ENCODE data around the gene RXFP1.

The RXFP1 gene

GRCh38 chr4:158529505-158529904, 7.8 kb downstream of the RXFP1 start:
- H3K9me3 ChIP-seq (ENCODE audit: control insufficient read depth, low read length) = no peaks in the 10 kb centered on the region
- H3K36me3 ChIP-seq (ENCODE audit: control insufficient read depth, insufficient read depth, low read length) = no peaks in the 10 kb centered on the region
- 71 to 94% methylated on average over 1 of the region's 1 CpG for WGBS, 2 experiments (ENCODE audit: insufficient coverage in 2 of 2)
- H3K4me1 ChIP-seq (ENCODE audit: control insufficient read depth, insufficient read depth, low read length, poor library complexity, severe bottlenecking) = no peaks in the 10 kb centered on the region
- H3K27ac ChIP-seq (ENCODE audit: low read depth, low read length, severe bottlenecking) = no peak overlapping the region
- H3K4me3 ChIP-seq (ENCODE audit: extremely low read depth, insufficient read depth, low read length, poor library complexity, severe bottlenecking) = no peak overlapping the region

- 80% methylated on average over 1 of the region's 2 CpGs; no CpG with 5 or more reads in 1 of the 2 experiments for WGBS, 2 experiments (ENCODE audit: insufficient coverage in 2 of 2)
- H3K4me3 ChIP-seq (ENCODE audit: extremely low read depth, insufficient read depth, low read length, poor library complexity, severe bottlenecking) = no peak overlapping the region
- H3K4me1 ChIP-seq (ENCODE audit: control insufficient read depth, insufficient read depth, low read length, poor library complexity, severe bottlenecking) = no peaks in the 10 kb centered on the region
- no peak overlapping the region for H3K27ac ChIP-seq (ENCODE audit: low read depth, low read length, severe bottlenecking)
- H3K9me3 ChIP-seq (ENCODE audit: control insufficient read depth, low read length) = no peaks in the 10 kb centered on the region
- no peaks in the 10 kb centered on the region for H3K36me3 ChIP-seq (ENCODE audit: control insufficient read depth, insufficient read depth, low read length)
Measured at GRCh38 chr4:158530381-158530780, 8.7 kb downstream of the RXFP1 start.

- Histone ChIP-seq H3K9me3 (ENCODE audit: control insufficient read depth, low read length) (no peaks in the 10 kb centered on the region), H3K27ac (ENCODE audit: low read depth, low read length, severe bottlenecking) (no peak overlapping the region), H3K36me3 (ENCODE audit: control insufficient read depth, insufficient read depth, low read length) (no peaks in the 10 kb centered on the region), H3K4me3 (ENCODE audit: extremely low read depth, insufficient read depth, low read length, poor library complexity, severe bottlenecking) (no peak overlapping the region), H3K4me1 (ENCODE audit: control insufficient read depth, insufficient read depth, low read length, poor library complexity, severe bottlenecking) (no peaks in the 10 kb centered on the region)
- WGBS, 2 experiments (ENCODE audit: insufficient coverage in 2 of 2) = 74% methylated on average over 6 of the region's 6 CpGs
Measured at GRCh38 chr4:158530898-158531297, 9.2 kb downstream of the RXFP1 start.

DNA sequence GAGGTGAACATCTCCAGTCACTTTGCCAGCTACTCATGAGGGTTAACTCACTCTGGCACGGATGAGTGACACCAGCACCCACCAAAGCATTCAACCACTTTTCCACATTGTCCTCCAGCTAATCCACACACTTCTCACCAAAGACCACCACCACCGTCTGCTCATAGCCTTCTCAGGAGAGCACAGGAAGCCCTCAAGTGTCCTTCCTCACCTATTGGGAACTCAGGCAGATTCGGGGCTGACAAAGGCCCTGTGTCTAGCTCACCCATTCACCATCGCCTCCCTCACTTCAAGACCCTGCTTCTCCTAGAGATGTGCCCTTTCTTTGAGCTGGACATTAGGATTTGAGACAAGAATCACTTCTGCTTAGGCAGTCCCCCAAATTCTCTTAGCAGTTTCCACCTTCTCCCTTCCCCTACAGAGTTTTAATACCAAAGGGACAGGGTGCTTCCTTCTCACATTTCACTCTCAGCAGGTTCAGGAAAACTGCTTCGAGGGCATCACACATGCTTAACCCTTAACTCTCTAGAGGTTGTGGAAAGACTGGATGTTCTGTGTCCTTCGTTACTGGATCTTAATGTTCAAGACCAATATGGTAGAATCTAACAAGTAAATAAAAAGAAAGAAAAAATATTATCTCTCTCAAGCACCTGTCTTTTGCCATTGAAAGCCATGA, 11.0 kb downstream of the RXFP1 start:
- Histone ChIP-seq H3K4me1 (ENCODE audit: control insufficient read depth, insufficient read depth, low read length, poor library complexity, severe bottlenecking) (no peaks in the 10 kb centered on the region), H3K4me3 (ENCODE audit: extremely low read depth, insufficient read depth, low read length, poor library complexity, severe bottlenecking) (no peak overlapping the region), H3K27ac (ENCODE audit: low read depth, low read length, severe bottlenecking) (no peak overlapping the region), H3K36me3 (ENCODE audit: control insufficient read depth, insufficient read depth, low read length) (no peaks in the 10 kb centered on the region), H3K9me3 (ENCODE audit: control insufficient read depth, low read length) (no peaks in the 10 kb centered on the region)
- WGBS, 2 experiments (ENCODE audit: insufficient coverage in 2 of 2) = 59 to 89% methylated on average over 3 to 4 of the region's 6 CpGs

DNA sequence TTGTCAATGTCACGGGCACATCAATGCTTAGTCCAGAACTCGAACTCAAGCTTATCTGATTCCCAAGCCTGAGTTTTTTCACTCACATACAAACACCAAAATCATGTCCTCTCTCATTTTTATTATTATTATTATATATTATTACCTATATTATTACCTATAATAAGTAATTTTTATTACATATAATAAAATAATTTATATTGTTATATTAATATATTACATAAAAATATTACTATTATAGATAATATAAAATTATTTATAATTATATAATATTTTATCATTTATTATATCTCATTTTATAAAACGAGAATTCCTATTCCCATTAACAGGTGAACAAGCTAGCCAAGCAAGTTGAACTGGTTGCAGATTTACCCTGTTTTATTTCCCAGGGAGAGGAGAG, 13.0 kb downstream of the RXFP1 start:
- no peaks in the 10 kb centered on the region for H3K9me3 ChIP-seq (ENCODE audit: control insufficient read depth, low read length)
- WGBS, 2 experiments (ENCODE audit: insufficient coverage in 2 of 2) = 90% methylated on average over 2 of the region's 3 CpGs; no CpG with 5 or more reads in 1 of the 2 experiments
- no peaks in the 10 kb centered on the region for H3K4me1 ChIP-seq (ENCODE audit: control insufficient read depth, insufficient read depth, low read length, poor library complexity, severe bottlenecking)
- no peak overlapping the region for H3K27ac ChIP-seq (ENCODE audit: low read depth, low read length, severe bottlenecking)
- no peak overlapping the region for H3K4me3 ChIP-seq (ENCODE audit: extremely low read depth, insufficient read depth, low read length, poor library complexity, severe bottlenecking)
- H3K36me3 ChIP-seq (ENCODE audit: control insufficient read depth, insufficient read depth, low read length) = no peaks in the 10 kb centered on the region

DNA sequence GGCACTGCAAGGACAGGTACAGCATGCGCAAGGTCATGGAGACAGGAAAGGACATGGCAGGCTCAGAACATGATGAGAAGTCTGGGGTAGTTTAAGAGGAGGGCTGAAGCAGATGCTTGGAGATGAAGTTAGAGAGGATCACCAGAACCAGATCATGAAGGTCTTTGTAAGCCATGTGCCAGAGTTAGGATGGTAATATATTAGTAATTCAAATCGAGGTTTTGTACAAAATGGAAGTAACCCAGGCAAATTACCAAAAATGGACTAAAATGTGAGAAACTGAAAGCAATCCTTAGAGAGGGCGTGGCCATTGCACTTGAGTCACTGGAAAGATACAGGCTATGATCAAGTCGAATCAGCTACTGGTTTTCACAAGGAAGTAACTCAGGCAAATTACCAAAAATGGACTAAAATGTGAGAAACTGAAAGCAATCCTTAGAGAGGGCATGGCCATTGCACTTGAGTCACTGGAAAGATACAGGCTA, 13.5 kb downstream of the RXFP1 start:
- WGBS, 2 experiments (ENCODE audit: insufficient coverage in 2 of 2) = 80 to 89% methylated on average over 2 to 4 of the region's 4 CpGs

GRCh38 chr4:158536833-158537232, 15.2 kb downstream of the RXFP1 start:
- H3K36me3 ChIP-seq (ENCODE audit: control insufficient read depth, insufficient read depth, low read length) = no peaks in the 10 kb centered on the region
- no peaks in the 10 kb centered on the region for H3K9me3 ChIP-seq (ENCODE audit: control insufficient read depth, low read length)
- no peak overlapping the region for H3K27ac ChIP-seq (ENCODE audit: low read depth, low read length, severe bottlenecking)
- H3K4me1 ChIP-seq (ENCODE audit: control insufficient read depth, insufficient read depth, low read length, poor library complexity, severe bottlenecking) = no peaks in the 10 kb centered on the region
- WGBS, 2 experiments (ENCODE audit: insufficient coverage in 2 of 2) = no CpG with 5 or more reads among the region's 3 CpGs
- H3K4me3 ChIP-seq (ENCODE audit: extremely low read depth, insufficient read depth, low read length, poor library complexity, severe bottlenecking) = no peak overlapping the region

More for the DNA sequence above, 13.5 kb downstream of the RXFP1 start:
- no peaks in the 10 kb centered on the region for H3K36me3 ChIP-seq (ENCODE audit: control insufficient read depth, insufficient read depth, low read length)
- H3K9me3 ChIP-seq (ENCODE audit: control insufficient read depth, low read length) = no peaks in the 10 kb centered on the region
- no peak overlapping the region for H3K4me3 ChIP-seq (ENCODE audit: extremely low read depth, insufficient read depth, low read length, poor library complexity, severe bottlenecking)
- no peaks in the 10 kb centered on the region for H3K4me1 ChIP-seq (ENCODE audit: control insufficient read depth, insufficient read depth, low read length, poor library complexity, severe bottlenecking)
- no peak overlapping the region for H3K27ac ChIP-seq (ENCODE audit: low read depth, low read length, severe bottlenecking)

- Histone ChIP-seq H3K36me3 (ENCODE audit: control insufficient read depth, insufficient read depth, low read length) (no peaks in the 10 kb centered on the region), H3K4me1 (ENCODE audit: control insufficient read depth, insufficient read depth, low read length, poor library complexity, severe bottlenecking) (no peaks in the 10 kb centered on the region), H3K4me3 (ENCODE audit: extremely low read depth, insufficient read depth, low read length, poor library complexity, severe bottlenecking) (no peak overlapping the region), H3K27ac (ENCODE audit: low read depth, low read length, severe bottlenecking) (no peak overlapping the region), H3K9me3 (ENCODE audit: control insufficient read depth, low read length) (no peaks in the 10 kb centered on the region)
- 73 to 89% methylated on average over 3 of the region's 4 CpGs for WGBS, 2 experiments (ENCODE audit: insufficient coverage in 2 of 2)
Measured at GRCh38 chr4:158538176-158538575, 16.5 kb downstream of the RXFP1 start.

- H3K4me1 ChIP-seq (ENCODE audit: control insufficient read depth, insufficient read depth, low read length, poor library complexity, severe bottlenecking) = no peaks in the 10 kb centered on the region
- no peak overlapping the region for H3K4me3 ChIP-seq (ENCODE audit: extremely low read depth, insufficient read depth, low read length, poor library complexity, severe bottlenecking)
- no peak overlapping the region for H3K27ac ChIP-seq (ENCODE audit: low read depth, low read length, severe bottlenecking)
- no peaks in the 10 kb centered on the region for H3K36me3 ChIP-seq (ENCODE audit: control insufficient read depth, insufficient read depth, low read length)
- H3K9me3 ChIP-seq (ENCODE audit: control insufficient read depth, low read length) = no peaks in the 10 kb centered on the region
- 100% methylated on average over 1 of the region's 4 CpGs; no CpG with 5 or more reads in 1 of the 2 experiments for WGBS, 2 experiments (ENCODE audit: insufficient coverage in 2 of 2)
Measured at GRCh38 chr4:158538911-158539310, 17.2 kb downstream of the RXFP1 start.

DNA sequence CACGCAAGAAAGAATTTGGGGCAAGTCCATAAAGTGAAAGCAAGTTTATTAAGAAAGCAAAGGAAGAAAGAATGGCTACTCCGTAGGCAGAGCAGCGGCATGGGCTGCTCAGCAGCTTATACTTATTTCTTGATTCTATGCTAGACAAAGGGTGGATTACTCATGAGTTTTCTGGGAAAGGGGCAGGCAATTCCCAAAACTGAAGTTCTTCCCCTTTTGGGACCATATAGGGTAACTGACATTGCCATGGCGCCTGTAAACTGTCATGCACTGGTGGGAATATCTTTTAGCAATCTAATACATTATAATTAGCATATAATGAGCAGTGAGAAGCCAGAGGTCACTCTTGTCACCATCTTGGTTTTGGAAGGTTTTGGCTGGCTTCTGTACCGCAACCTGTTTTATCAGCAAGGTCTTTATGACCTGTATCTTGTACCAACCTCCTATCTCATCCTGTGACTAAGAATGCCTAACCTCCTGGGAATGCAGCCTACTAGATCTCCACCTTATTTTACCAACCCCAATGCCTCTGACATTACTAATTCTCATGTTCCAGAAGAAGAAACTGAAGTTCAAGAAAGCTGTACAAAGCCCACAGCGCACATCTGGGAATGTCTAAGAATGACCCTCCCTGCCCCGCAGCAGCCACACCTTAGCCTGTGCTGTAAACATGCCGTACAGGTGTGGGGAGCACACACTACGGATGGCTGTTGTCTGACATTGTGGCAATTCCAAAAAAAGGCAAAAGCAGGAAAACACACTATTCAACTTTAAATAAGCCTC, 18.6 kb downstream of the RXFP1 start:
- no peaks in the 10 kb centered on the region for H3K4me1 ChIP-seq (ENCODE audit: control insufficient read depth, insufficient read depth, low read length, poor library complexity, severe bottlenecking)
- H3K4me3 ChIP-seq (ENCODE audit: extremely low read depth, insufficient read depth, low read length, poor library complexity, severe bottlenecking) = no peak overlapping the region
- no peak overlapping the region for H3K27ac ChIP-seq (ENCODE audit: low read depth, low read length, severe bottlenecking)
- no peaks in the 10 kb centered on the region for H3K9me3 ChIP-seq (ENCODE audit: control insufficient read depth, low read length)
- H3K36me3 ChIP-seq (ENCODE audit: control insufficient read depth, insufficient read depth, low read length) = no peaks in the 10 kb centered on the region
- 75 to 80% methylated on average over 4 to 5 of the region's 9 CpGs for WGBS, 2 experiments (ENCODE audit: insufficient coverage in 2 of 2)

DNA sequence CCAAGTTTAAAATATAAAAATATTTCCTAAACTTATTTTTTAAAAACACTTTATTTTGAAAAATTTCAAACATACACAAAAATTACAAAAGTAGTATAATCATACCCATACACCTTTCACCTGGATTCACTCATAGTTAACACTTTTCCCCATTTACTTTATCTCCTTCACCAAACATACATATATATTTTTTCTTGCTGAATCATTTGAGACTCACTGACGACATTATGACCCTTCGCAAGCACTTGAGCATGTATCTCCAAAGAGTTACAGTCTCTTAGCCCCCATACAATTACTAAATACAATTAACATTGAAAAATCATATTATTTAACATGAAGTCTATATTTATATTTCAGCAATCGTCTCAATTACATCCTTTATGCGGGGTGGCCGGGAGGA, 19.8 kb downstream of the RXFP1 start:
- Histone ChIP-seq H3K4me1 (ENCODE audit: control insufficient read depth, insufficient read depth, low read length, poor library complexity, severe bottlenecking) (no peaks in the 10 kb centered on the region), H3K36me3 (ENCODE audit: control insufficient read depth, insufficient read depth, low read length) (no peaks in the 10 kb centered on the region), H3K27ac (ENCODE audit: low read depth, low read length, severe bottlenecking) (no peak overlapping the region), H3K4me3 (ENCODE audit: extremely low read depth, insufficient read depth, low read length, poor library complexity, severe bottlenecking) (no peak overlapping the region), H3K9me3 (ENCODE audit: control insufficient read depth, low read length) (no peaks in the 10 kb centered on the region)
- 100% methylated on average over 2 of the region's 5 CpGs for WGBS, 2 experiments (ENCODE audit: insufficient coverage in 2 of 2)
